ENCODE results near the gene B3GNT9.

GRCh38 chr16:67114793-67115192, 36.0 kb downstream of the B3GNT9 start:
- TF ChIP-seq CTCF (IDR thresholded peaks at IDR 0.05) = no peak
- TF ChIP-seq SIN3A (IDR thresholded peaks at IDR 0.05; ENCODE audit: borderline replicate concordance, insufficient read depth, low read depth, low read length) = no peak
- TF ChIP-seq REST (IDR thresholded peaks at IDR 0.05; ENCODE audit: insufficient read depth in 1 of 2, low read depth in 2 of 2, low read length in 1 of 2) = no peak

Data from Panc1 (cell line).